ENCODE measurements around the gene NCOA4.
"Not testable (repeated sequence)": the region's sequence is repeated elsewhere in the genome, so short reads cannot be mapped to it uniquely, and the experiment has no call there.

NCOA4 gene

DNA sequence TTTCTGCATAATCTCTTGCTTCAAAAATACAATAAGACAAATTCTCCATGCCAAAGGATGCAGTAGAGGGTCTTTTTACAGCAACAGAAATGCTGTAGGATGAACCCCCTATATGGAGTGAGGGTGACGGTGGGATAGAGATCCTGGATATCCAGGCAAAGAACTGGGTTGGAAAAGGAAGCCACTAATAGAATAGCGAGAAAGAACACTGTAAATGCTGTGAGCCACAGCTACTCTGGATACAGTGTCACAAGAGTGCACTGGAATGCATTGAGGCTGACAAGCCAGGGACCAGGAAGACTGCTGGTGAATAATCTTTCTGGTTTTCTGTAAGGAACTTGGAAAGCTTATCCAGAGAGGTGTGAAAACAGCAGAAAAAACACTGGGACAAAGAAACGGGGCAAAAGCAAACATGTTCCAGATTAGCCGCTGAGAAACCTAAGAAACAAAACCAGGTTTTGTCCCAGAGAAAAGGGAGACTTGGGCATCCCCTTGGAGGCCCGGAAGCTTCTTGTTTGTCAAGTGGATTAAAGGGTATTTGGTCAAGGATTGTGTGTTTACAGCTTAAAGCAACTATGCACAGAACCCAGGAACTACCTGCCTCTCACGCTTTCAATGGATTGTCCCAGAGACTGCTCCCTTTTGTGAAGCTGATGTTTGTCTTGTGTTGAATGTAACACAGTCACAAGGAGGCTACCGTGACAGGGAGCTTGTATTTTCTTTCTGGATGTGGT is 21.8 kb upstream of the NCOA4 start:
- DNase-seq: no peak

DNA sequence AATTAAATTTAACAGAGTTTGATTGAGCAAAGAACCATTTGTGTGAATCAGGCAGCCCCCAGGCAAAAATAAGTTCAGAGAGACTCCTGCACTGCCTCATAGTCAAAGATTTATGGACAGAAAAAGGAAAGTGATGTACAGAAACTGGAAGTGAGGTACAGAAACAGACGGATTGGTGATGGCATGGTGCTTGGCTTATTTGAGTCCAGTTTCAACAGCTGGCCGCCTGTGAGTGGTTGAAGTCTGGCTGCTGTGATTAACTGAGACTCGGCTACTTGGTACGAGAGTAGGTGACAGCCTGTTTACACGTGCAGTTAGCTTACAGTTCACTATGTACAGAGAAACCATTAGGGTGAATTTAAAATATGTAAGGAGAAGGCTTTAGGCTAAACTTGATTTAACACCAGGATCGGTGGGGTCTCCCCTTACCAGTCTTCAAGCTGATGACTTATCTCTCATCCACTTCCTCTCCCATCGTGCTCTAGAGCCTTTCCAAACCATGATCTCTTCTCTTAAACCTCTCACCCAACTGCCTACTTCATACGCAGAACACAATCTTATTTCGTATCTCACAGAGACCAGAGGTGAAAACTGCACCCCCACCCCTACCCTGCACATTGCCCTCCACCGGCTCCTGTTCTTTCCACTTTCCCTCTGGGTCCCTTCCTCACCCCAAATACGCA is 20.7 kb upstream of the NCOA4 start:
- no peak for DNase-seq

- DNase-seq: not testable (repeated sequence)
Measured at GRCh38 chr10:46049497-46049831, 19.0 kb upstream of the NCOA4 start.

DNA sequence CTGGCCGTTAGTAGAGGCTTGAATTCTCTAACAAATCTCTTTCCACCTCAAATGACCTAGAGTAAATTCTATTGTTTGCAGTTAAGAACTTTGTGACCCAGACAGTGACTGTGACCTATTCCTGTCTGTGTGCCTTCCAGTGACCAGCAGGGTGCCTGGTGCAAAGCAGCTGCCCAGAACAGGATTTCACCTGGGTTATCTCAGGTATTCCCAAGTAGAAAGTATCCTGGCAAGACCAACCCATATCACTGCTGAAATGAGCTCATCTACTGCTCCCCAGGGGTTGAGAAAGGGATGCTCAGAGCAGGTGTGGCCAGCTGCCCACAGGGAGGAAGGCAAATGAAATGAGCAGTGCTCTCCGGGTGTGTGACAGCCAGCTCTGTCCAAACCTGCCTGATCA is 17.7 kb upstream of the NCOA4 start:
- DNase-seq: no peak

GRCh38 chr10:46046261-46046660 is 15.8 kb upstream of the NCOA4 start, which contains the start of gene MSMB:
MSMB (minus strand) TSS chr10:46046269; CDS start chr10:46046237, 32 bp downstream.
- DNase-seq: no peak

- DNase-seq: no peak
Measured at GRCh38 chr10:46042527-46042926, 12.1 kb upstream of the NCOA4 start.

DNA sequence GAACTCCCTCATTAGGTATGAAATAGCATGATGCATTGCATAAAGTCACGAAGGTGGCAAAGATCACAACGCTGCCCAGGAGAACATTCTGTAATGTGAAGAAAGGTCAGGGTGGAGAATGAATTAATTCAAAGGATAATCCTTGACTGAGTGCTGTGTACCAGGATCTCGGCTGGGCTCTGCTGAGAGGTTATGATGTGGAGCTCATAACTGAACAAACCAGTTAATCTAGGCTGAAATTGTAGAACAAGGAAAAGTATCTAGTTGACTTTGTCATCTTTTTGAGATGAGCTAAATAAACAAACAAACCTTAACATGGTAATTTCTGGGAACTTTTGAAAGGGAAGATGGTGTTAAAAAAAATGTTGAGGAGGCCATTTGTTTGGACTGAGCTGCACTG is 9.6 kb upstream of the NCOA4 start:
- no peak for DNase-seq

GRCh38 chr10:46037107-46037825 is 6.8 kb upstream of the NCOA4 start:
- DNase-seq: no peak

GRCh38 chr10:46035923-46036849 is 5.8 kb upstream of the NCOA4 start:
- no peak for DNase-seq

- no peak for DNase-seq
Measured at GRCh38 chr10:46033602-46034011, 3.2 kb upstream of the NCOA4 start.

DNA sequence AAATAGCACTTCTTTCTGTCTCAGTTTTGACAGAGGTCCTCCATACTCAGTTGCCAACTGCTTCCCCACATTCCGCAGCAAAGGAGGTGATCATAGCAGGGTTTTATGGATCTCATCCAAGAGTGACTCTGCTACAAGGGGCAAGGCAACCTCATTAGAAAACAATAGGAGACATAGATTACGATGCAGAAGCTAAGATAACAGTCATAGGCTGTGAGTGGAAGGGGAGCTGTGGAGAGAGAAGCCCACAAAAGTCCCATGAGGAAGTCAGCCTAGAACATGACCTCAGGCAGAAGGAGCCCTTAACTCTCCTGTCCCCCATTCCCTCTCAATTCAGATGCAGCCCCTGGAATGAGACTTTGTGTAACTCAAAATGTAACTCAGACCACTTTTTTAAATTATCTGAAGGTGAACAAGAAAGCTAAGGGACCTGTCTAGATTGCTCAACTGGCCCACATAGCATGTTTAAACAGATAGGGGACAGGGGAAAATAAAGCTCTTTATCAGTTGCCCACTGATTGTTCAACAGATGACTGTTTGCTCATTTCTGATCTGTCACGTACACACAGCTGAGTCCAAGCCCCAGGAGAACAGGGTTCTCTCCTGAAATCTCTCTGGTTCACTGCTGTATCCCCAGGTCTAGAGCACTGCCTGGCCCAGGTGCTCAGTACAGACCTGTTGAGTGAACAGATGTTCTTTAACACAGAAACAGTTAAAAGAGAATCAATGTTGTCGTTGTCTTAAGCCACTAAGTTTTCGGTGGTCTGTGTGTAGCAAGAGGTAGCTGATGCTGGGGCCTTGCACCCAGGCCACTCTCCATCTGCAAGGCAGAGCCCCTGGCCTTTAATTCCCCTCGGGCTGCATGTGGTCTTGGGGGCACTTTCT is 1.5 kb upstream of the NCOA4 start:
- DNase-seq: no peak

DNA sequence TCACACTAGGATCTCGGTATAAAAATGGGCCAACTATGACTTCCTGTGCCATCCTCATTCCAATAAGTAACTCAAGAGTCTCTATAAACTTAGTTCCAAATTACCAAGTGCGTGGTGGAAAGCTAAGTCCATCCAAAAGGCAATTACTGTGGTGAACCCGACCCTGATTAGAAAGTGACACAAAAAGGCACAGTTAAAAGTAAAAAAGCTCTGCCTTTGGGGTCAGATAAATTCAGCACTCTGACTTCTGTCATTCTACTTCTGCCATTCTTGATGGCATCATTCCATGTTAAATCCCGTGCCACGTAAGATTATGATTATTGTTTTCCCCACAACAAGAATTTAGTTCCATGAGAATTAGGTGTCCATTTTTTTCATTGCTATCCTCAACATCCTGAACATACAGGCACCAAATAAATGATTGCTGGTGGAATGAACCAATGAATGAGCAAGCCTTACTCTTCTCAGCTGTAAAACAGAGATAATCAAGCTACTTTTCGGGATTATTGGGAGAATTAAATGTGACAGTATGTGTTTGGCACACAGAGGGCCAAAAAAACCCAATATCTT is 877 bp downstream of the NCOA4 start:
- DNase-seq: no peak

- DNase-seq: no peak
Measured at GRCh38 chr10:46028584-46029460, 1.6 kb downstream of the NCOA4 start.

DNA sequence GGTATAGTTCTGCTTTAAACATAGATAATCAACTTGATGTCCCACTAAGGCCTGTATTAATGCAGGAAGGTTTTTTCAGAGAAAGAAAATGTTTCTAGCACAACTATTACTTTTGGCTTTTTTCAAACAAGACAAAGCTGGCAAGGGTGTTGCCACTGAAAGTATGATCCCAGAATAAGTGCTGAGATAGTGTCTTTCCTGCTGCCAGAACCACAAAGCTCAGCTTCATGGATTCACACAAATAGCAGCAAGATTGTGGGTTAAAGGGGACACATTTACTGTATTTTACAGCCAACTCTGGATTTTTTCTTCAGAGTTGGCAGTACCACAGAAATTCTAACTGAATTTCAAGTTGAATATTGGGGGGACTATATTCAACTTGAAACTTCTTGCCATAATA is 4.3 kb downstream of the NCOA4 start:
- DNase-seq: no peak

DNA sequence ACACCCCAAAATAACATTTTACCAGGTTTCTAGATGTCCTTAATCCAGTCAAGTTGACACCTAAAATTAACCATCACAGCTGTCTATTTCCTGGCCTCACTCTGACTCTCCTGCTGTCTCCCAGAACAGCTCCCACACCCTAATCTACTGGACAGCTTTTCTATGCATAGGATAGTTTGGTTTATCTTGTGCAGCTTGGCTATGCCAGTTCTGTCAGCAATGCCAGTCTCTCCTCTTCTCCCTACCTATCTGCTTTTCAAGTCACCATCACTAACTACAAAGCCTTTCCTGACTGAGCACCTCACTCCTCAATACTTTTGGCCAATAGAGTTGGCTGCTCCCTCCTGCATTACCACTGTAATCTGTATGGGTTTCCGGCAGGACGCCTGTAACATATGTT is 5.0 kb downstream of the NCOA4 start:
- DNase-seq: no peak

DNA sequence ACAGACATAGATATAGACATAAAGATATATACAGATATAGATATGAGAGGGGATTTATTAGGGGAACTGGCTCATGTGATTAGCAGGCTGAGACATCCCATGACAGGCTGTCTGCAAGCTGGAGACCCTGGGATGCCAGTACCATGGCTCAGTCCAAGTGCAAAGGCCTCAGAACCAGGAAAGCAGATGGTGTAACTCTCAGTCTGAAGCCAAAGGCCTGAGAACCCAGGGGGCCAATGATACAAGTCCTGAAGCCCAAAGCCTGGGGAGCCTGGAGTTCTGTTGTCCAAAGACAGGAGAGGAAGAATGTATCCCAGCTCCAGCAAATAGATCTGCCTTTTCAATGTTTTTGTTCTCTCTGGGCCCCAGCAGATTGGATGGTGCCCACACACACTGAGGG is 5.5 kb downstream of the NCOA4 start:
- no peak for DNase-seq

DNA sequence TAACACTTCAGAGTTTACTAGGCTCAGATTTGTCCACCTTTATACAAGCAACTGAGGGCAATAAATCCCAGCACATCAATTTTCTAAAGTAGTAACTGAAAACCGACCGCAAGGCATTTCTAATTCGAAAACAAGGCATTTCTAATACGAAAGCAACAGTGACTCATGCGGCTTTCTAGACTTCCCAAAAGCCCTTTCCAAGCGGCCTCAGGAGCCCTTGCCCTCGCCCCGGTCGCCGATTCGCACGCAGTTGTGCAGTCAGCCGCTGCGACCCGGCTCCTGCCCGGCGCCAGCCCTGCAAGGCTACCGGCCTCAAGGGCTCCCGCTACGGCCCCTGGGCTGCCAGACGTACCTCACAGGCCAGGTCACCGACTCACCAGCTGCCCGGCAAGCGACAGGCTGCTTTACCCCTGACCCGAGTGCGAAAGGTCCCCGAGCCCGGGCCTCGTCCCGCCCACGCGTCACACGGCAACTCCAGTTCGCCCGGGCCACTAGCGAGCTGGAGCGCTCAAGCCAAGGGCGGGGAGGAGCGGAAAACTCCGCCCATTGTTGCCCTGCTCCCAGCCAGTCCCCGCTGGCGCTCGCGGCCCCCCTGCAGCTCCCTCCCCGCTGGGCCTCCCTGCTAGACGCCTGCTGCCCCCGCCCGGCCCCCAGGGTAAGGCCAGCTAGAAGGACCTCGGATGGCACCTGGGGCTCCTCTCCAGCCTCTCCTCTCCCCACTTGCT is 7.3 kb downstream of the NCOA4 start:
- DNase-seq: peak; percentile 25

DNA sequence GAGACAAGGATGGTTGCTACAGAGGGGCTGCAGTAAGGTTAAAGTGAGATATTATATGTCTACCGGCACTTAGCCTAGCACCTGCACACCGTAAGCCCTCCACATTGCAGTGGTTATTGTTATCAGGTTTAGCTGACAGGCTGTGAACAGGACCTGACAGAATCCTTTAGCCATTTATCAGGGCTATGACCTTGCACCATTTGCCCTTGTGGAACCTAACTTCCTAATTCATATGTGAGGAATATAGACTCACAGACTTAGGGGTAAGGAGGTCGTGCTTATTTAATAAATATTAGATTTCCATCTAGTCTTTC is 10.1 kb downstream of the NCOA4 start:
- no peak for DNase-seq

- no peak for DNase-seq
Measured at GRCh38 chr10:46019569-46020343, 10.7 kb downstream of the NCOA4 start.
